Stimulated activated CD8-positive, alpha-beta memory T cell treated with anti-CD3 and anti-CD28 coated beads, Interleukin-12 subunit alpha, Interleukin-12 subunit beta, amount 100 ng/mL, for 4 hours (primary cell): Measurements from ENCODE around the gene IGFN1.

Experiments used
- DNase-seq: peaks from one replicate; pipeline ENCODE4 v3.0.0-alpha.2; 2020; ENCODE audit warnings: low read depth

The IGFN1 gene

DNA sequence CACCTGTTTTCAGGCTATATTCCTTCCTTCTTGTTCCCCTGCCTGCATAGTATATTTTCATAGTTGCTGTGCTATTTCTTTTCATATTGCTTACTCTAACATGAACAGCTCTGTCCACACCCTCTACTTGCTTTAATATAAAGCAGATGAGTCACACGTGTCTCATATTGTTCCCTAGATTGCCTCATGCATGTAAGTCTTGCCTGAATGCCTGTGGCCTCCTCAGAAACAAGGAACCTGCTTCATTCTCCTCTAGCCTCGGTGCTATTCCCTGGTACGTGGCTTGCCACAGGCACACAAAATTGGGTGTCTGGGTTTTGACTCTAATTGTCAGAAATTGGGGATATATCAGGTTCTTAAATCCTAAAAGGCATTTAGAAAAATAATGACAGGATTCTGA lies 76.2 kb downstream of the IGFN1 start:
- no peak for DNase-seq

DNA sequence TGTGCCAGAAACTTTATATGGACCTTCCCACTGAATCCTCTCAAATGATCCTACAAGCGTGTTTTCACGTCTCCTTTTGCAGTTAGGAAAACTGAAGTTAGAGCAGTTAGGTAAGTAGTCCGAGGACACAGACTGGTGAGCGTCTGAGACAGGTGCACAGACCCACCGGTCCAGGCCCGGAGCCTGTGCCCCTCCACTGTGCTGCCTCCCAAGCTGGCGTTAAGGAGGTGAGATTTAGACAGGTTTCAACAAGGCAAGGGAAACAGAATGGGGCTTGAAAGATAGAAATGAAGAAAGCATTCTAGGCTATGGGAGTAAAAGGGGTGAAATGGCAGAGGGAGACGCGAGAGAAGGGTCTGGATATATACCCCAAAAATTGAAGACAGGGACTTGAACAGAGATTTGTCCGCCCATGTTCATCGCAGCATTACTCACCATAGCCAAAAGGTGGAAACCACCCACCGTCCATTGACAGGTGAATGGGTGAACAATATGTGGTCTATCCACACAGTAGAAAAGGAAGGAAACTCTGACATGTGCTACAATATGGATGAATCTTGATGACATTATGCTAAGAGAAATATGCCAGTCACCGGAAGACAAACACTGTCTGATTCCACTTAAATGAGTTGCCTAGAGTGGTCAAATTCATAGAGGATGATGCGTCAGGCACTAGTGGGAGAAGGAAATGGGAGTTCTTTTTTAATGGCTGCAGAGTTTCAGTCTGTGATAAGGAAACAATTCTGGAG lies 77.0 kb downstream of the IGFN1 start:
- DNase-seq, result no peak

DNA sequence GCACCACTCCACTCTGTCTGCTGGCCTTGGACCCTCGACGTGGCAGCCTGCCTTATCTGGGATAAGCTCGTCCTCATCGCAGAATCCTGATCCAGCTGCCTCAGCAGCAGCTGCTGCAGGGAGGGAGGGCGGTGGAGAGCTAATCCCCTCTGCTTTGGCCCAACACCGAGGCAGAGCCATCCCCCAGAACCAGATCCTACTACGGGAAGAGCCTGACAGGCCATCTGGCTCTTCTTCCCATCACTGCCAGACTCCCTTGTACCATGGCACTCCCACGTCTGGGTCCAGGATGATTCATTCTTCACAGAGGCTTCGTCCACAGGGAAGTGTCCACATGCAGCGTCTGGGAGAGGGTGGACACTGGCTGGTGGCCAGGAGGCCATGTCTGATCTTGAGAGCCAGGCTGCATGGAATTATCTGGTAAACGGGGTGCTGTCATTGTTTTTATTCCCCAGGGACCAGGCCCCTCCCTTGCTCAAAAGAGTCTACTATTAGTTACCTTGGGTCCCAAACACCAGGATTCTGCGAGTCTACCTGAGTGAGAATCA lies 78.1 kb downstream of the IGFN1 start:
- no peak for DNase-seq

DNA sequence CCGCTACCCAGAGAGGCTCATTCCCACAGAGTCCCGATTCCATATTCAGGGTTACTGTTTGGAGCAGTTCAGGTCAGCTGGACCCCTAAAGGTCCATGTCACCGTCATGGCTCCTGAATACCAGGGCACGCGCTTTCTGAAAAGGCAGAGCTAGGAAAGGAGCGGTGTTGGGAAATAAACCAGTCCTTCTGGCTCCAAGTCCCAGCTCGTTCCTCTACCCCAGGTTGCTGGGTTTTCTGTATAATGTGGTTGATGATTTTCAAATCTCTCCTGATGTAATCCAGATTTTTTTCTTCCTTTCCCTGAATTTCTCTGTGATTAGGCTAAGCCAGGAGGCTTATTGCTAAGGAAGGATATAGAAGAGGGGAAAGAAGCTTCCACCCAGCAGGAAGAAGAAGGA lies 78.7 kb downstream of the IGFN1 start:
- no peak for DNase-seq

DNA sequence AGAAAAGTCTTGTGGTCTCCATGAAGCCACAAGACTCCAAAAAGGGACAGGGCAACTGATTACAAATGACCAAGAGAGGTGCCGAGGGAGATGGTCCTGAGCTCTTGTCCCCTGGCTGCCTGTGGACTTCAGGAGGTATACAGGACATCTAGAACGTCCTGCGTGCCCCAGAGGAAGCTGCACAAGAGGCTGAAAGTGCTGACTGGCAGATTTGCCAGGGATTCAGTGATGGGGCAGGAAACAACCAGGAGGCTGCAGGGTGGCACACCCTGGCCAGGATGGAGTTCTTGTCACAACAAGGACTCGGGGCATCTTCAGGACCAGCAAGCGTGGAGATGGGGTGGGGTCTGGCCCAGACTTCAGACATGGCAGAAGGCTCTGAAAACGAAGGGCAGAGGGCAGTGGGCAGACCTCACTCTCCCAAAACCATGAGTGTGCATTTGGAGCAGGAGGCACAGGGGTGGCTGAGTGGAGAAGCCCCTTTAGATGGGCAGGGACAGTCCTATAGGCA lies 79.3 kb downstream of the IGFN1 start:
- DNase-seq, result no peak

DNA sequence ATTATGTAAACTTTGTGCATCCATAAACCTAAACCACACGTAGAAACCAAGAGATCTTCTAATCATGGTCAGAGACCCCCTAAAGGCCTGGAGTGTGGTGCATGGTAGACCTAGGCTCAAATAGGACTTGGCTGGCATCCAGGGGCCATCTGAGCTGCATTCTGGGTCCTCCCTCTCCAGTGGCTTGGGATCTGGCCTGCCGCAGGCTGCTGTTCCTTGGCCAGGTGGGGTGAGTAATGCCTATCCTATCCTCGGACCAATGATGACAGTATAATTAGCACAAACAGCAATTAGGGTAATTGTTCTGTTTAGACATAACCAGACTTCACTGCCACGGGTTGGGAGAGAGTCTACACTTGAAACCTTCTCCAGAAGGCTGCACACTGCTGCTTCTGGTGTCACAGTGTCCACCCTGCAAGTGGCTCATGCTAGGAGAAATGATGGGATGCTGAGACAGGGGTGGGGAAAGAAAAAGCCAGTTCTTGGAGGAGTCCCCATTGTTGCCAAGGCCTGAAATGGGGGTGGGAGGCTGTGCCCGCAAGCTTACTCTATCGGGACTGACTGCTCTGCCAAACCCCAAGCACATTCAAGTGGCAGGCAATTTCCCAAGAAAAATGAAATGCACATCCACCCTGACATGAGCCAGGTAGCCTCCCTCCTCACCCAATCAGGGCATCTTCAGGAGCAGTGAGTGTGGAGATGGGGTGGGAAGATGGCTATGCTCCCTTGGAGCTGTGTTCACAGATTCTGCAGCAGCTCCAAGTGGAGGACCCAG lies 80.2 kb downstream of the IGFN1 start:
- no peak for DNase-seq

DNA sequence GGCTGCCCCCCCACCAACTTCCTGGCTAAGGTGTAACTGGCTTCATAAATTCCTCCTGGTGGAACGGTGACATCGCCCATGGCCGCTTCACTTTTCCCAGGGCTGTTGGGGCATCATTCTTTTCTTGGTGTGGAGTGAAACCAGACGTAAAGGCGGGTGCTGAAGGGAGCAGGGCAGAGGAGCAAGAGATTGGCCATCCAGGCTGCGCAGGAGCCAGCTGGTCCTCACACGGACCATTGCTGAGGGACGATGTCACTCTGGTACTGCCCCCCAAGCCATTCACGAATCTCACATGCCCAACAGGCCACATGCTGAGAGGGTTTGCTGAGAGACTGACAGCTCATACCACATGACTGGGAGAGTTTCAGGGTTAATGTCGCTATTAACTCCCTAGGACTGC lies 82.2 kb downstream of the IGFN1 start:
- DNase-seq, result no peak

DNA sequence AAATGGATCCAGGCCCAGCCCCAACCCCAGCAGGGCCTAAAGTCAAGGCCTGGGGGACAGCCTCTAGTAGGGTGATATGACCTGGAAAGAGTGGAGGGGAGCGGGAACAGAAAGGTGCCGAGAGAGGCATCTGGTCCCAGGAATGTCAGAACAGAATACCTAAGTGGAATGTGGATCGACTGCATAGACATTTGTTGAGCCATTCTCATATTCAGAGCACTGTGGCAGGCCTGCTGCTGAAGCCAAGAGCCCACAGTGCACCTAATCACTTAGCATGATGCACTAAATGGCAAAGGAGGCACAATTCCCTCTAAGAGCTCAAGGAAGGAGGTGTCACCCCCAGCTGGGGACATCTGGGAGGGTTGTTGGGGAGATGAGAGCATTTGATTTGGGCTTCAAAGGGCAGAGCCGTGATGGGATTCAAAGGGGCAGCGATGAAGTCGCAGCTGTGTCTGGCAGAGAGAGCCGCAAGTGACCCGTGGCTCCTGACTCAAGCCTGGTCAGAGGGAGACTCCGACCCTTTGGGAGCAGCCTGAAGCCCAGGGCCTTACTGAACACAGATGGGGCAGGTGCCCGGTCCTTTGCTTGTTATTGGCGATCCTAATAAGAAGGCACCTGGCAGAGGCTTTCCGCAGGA lies 84.1 kb downstream of the IGFN1 start:
- DNase-seq, result no peak

DNA sequence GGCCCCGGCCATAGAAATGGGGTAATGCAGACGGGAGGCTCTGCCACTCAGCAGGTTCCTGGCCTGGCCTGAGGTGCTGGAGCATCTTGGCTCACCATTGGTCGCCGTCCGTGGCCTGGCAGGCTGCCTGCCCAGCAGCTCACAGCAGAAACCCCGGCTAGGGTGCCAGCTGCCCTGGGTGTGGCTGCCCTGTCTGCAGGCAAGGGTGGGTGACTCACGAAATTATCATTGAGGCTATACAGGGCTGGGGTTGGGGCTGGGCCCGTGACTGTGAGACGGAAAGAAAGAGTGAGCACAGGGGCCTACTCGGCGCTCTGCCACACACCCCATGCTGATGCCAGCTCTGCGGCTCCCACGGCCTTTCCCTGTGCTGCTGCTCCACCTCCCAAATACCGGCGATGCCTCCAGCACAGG lies 84.6 kb downstream of the IGFN1 start:
- DNase-seq, result no peak

DNA sequence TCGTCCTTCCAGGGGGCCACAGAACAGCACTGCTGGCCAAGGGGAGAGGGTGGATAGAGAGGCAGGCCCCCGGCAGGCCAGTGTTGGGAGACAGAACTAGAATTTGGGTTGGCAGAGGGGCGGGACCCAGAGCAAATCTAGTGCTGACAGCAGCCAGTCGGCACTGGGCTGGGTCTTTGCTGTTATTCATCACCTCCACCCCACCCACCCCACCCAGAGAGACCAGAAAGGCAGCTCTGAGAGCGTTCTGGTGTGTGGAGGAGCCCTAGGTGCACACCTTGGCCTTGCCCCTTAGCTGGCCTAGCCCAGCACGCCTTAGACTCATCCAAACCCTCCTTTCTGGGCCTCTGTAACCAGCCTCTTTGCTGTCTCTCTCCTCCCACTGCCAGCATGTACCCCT lies 86.3 kb downstream of the IGFN1 start:
- no peak for DNase-seq

DNA sequence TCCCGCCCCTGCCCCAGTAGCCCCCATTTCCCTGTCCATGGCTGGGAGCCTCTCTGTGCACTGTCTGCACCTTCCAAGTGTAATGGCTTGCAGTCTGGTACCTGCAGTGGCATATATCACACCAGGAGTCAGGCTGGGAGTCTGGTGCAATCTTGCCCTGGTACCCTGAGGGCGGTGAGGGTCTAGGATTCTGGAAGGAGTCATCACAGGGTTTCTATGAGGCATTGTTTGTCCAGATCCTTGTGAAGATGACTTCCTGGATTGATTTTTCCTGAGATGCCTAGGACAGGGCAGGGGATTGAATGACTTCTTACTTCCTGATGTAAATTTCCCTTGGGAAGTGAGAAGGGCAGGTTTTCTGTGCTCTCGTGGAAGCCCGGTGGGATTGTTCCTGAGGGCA lies 86.8 kb downstream of the IGFN1 start:
- DNase-seq, result no peak
